ACHN (cell line): ENCODE results near the gene CDRT4.
A peak's percentile ranks its signal among the peaks of the same experiment; 100 is the strongest.

Experiments used
- DNase-seq: peaks from one replicate; pipeline ENCODE4 v3.0.0-alpha.2; 2015
- in situ Hi-C: cut with HindIII; loops from 2 replicates; pipeline ENCODE4 v1.10.0; 2017; ENCODE audit warnings: low sequenced_read_pairs, low pct_ligation_motif_present, low pct_unique_long_range_greater_than_20kb

CDRT4 gene

GRCh38 chr17:15409721-15410250 lies 57.6 kb downstream of the CDRT4 start:
- DNase-seq = peak; percentile 53
- in situ Hi-C loops = no loop called here

GRCh38 chr17:15408803-15409202 lies 58.6 kb downstream of the CDRT4 start:
- in situ Hi-C loops = no loop called here
- no peak for DNase-seq

GRCh38 chr17:15406081-15406480 lies 61.3 kb downstream of the CDRT4 start:
- in situ Hi-C loops = no loop called here

GRCh38 chr17:15405058-15405415 lies 62.4 kb downstream of the CDRT4 start:
- DNase-seq = no peak
- in situ Hi-C loops = no loop called here

More at GRCh38 chr17:15406081-15406480, 61.3 kb downstream of the CDRT4 start:
- no peak for DNase-seq

- in situ Hi-C loops = no loop called here
- no peak for DNase-seq
These were observed 63.0 kb downstream of the CDRT4 start for GRCh38 chr17:15404106-15405057.

GRCh38 chr17:15403276-15403939 lies 64.0 kb downstream of the CDRT4 start:
- DNase-seq = no peak
- in situ Hi-C loops = no loop called here

GRCh38 chr17:15399443-15399842 lies 68.0 kb downstream of the CDRT4 start:
- in situ Hi-C loops = no loop called here
- no peak for DNase-seq

- DNase-seq = no peak
- in situ Hi-C loops = no loop called here
These were observed 68.6 kb downstream of the CDRT4 start for GRCh38 chr17:15398736-15399331.

- no peak for DNase-seq
- in situ Hi-C loops = no loop called here
These were observed 69.1 kb downstream of the CDRT4 start for GRCh38 chr17:15398291-15398690.

- DNase-seq = no peak
- in situ Hi-C loops = no loop called here
These were observed 69.8 kb downstream of the CDRT4 start for GRCh38 chr17:15397620-15398019.

- DNase-seq = no peak
- in situ Hi-C loops = no loop called here
These were observed 72.3 kb downstream of the CDRT4 start for GRCh38 chr17:15395091-15395490.

- no peak for DNase-seq
- in situ Hi-C loops = no loop called here
These were observed 74.0 kb downstream of the CDRT4 start for GRCh38 chr17:15393414-15393813.

- no peak for DNase-seq
- in situ Hi-C loops = no loop called here
These were observed 75.1 kb downstream of the CDRT4 start for GRCh38 chr17:15392326-15392741.

GRCh38 chr17:15388356-15389041 lies 78.9 kb downstream of the CDRT4 start:
- in situ Hi-C loops = no loop called here

GRCh38 chr17:15386083-15386482 lies 81.3 kb downstream of the CDRT4 start:
- in situ Hi-C loops = no loop called here
- DNase-seq = no peak

More at GRCh38 chr17:15388356-15389041, 78.9 kb downstream of the CDRT4 start:
- no peak for DNase-seq
